ENCODE results near the gene SERPINI1.
"Not testable (repeated sequence)": the region's sequence is repeated elsewhere in the genome, so short reads cannot be mapped to it uniquely, and the experiment has no call there.

The SERPINI1 gene

DNA sequence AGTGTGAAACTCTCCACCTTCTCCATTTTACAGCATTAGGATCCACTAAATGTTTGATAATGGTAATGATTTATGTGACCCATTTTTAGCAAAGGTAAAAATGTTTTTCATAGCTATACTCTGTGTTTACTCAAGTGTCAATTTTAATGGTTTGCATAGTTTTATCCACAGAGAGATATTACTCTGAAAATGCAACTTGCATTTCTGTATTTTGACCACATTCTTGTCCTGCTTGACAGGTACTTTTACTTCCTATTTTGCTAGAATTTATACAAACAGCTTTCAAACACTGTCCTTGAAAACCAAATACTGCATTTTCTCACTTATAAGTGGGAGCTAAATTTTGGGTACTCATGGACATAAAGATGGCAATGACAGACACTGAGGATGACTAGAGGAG is 62.9 kb downstream of the SERPINI1 start:
- DNase-seq, result no peak

GRCh38 chr3:167808910-167809309 is 73.4 kb downstream of the SERPINI1 start:
- no peak for DNase-seq

DNA sequence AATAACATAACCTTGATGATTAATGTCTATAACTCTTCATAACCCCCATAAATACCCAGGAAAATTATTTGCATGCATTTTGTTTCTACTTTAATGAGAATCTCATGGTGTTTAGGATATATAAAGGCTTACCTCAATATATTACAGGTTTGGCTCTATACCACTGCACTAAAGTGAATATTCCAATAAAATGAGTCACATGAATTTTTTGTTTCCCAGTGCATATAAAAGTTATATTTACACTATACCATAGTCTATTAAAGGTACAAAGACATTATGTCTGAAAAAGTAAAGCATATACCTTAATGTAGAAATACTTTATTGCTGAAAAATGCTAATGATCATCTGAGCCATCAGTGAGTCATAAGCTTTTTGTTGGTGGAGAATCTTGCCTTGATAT is 74.7 kb downstream of the SERPINI1 start:
- no peak for DNase-seq

- no peak for DNase-seq
These were observed 75.5 kb downstream of the SERPINI1 start for GRCh38 chr3:167811031-167811430.

GRCh38 chr3:167813169-167814123 is 77.9 kb downstream of the SERPINI1 start:
- DNase-seq, result no peak

- DNase-seq, result peak; percentile 7 to 69
These were observed 79.0 kb downstream of the SERPINI1 start for GRCh38 chr3:167814441-167814951.

DNA sequence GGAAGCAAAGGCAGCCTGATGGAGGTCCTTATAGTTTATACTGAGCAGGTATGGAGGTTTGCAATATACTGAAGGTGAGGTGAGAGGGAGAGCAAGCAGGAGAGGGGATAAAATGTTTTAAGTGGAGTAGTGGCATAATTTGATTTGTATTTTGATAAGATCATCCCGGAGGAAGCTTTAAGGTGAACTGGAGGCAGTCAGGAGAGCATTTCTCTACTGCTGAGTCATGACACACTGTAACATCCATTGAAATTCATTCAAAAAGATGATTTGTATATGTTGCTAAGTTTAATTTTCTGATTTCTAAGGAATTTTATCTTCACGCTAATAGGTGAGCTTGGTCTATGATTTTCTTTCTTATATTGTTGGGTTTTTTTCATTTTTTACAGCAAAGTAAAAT is 81.4 kb downstream of the SERPINI1 start:
- DNase-seq, result no peak

DNA sequence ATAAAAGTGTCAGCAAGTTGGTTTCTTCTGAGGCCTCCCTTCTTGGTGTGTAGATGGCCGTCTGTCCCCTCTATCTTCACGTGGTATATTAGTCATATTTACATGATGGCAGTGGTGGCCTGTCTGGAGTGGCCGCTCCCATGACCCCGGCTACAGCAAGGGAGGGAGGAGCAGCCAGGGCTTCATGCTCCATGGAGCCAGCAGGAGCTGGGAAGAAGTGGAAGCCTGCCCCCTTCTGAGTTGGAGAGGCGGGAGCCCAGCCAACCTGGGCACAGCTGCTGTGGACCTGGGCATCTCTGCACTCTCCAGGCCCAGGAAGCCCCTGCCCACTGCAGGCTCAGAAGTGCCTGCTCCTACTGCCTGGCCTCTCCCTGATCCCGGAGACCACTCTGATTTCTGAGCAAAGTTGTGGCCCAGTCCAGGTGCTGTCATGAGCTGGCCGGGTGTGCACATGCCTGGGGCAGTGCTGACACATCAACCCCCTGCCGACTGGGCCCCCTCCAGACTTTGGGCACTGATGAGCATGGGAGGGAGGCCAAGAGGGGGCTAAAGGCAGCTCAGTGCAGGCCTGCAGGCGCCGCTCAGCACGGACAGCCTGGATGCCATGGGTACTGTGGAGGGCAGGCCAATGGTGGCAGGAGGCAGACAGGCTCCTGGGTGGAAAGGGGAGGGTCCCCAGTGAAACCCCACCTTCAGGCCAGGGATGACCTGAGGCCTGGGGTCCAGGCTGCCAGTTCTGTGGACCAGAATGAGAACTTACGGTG is 84.8 kb downstream of the SERPINI1 start:
- no peak for DNase-seq

GRCh38 chr3:167821248-167821805 is 85.8 kb downstream of the SERPINI1 start:
- no peak for DNase-seq

GRCh38 chr3:167823738-167824137 is 88.2 kb downstream of the SERPINI1 start:
- DNase-seq, result no peak

DNA sequence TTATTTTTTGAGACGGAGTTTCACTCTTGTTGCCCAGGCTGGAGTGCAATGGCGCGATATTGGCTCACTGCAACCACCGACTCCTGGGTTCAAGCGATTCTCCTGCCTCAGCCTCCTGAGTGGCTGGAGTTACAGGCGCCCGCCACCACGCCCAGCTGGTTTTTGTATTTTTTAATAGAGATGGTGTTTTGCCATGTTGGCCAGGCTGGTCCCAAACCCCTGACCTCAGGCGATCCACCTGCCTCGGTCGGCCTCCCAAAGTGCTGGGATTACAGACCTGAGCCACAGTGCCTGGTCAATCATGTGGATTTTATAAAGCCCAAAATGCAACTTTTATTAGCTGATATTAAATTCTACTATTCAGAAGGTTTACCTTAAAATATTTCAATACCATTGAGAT is 92.1 kb downstream of the SERPINI1 start:
- not testable (repeated sequence) for DNase-seq

- no peak for DNase-seq
These were observed 93.5 kb downstream of the SERPINI1 start for GRCh38 chr3:167829071-167829470.

DNA sequence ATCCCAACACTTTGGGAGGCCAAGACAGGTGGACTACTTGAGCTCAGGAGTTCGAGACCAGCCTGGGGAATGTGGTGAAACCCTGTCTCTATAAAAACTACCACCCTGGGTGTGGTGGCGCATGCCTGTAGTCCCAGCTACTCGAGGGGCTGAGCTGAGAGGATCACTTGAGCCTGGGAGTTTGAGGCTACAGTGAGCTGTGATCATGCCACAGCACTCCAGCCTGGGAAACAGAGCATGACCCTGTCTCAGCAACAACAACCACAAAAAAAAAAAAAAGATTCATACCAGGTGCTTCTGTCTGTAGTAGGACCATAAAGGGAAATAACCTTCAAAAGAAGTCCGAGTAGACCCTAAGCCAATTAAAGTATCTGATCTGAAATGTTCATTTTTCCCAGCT is 94.5 kb downstream of the SERPINI1 start:
- DNase-seq, result no peak

DNA sequence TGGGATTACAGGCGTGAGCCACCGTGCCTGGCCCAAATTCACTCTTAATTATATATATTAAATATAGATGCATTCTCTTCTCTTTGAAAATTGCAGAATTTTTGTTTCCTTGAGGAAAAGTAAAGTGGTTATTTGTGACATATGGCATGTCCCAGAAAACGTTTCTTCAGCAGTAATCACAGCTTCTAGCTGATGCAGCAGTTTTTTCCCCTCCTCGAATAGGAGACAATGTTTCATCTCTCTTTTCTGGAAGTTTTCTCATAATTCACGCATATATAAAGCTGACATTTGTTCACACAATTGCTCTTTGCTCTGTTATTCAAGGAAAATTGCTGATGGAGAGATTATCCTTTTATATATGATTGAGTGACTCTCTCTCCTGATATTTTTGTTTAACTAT is 99.8 kb downstream of the SERPINI1 start:
- DNase-seq, result no peak

DNA sequence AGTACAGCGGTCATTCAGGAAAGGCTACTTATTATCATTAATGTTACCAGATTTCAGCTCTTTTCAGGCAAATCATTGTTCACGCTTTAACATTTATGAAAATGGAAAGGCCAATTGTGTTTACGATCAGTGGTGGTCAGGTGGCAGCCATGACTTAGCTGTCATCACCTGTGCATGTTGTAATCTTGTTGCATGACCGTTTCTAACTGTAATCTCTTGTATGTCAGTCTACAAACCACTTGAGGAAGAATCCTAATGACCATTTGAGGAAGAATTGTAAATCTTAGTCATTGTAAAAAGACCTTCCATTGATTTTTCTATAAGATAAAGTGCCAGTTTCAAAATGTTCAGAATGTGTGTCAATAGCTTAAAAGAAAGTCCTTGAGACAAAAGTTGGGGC is 100.4 kb downstream of the SERPINI1 start:
- no peak for DNase-seq

- DNase-seq, result no peak
These were observed 101.9 kb downstream of the SERPINI1 start for GRCh38 chr3:167837466-167837865.

- DNase-seq, result no peak
These were observed 104.1 kb downstream of the SERPINI1 start for GRCh38 chr3:167839460-167840134.

DNA sequence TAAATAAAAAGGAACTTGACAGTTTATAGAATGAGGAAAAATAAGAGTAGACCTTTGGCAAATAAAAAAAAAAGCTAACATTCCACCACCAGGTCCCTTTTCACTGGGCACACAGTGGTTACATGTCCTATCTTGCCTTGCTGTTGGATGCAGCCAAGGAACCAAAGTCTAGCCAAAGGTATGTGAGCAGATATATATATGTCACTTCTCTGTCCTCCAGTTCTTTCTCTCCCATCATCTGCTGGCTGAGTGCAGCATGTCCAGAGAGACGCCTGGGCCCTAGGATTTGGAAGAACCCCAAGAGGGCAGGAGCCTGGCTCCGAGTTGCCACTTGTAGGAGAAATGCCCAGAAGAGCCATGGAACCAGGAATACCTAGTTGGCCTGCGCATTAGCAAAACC is 104.7 kb downstream of the SERPINI1 start:
- no peak for DNase-seq

GRCh38 chr3:167843481-167843880 is 108.0 kb downstream of the SERPINI1 start:
- no peak for DNase-seq

DNA sequence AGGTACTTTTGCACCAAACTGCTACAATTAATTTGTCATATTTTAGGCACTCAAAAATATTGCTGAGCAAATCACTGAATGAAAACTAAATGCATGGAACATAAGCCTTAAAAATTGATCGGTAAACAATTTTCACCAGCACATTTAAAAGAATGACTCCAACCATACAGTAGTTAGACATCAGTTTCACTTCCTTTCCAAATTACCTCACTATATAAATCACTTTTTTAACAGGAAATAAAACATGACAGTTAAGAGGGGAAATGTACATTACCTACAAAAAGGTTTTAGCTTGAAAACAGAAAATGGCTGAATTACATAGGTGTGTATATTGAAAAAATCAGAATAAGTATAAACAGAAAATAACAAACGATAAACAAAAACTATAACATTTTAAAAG is 108.4 kb downstream of the SERPINI1 start:
- DNase-seq, result no peak

DNA sequence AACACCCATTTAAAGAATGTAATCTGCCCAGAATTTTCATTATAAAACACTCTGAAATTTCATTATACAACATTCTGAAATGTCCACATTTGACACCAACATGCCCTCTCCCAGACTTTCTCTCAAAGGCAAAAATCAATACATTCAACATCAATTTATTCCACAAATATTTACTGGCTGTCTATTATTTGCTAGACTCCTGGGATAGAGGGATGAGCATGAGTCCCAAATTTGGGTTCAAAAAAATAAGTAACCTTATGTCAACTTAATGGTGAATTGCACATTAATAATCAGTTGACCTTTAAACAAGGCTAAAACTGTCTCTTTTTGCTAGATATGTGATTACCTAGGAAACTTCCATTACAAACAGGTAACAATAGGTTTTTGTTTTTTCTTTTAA is 109.0 kb downstream of the SERPINI1 start:
- DNase-seq, result no peak

DNA sequence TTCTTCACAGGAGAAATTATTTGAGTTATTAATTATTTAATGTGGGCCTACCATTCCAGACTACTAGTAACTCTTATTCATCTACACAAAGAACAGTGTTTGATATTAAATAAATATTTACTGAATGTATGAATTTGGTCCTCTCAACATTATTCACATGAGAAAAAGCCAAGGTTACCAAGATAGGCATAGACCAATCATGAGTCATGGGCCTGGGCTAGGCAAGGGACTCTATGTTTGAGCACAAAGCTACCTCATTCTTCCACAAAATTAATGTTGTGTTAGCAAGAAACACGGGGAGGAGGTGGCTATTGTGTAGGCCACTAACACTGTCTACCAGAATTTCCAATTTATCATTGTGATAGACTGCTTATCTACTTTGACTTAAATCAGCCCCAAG is 115.7 kb downstream of the SERPINI1 start:
- no peak for DNase-seq

GRCh38 chr3:167851749-167852148 is 116.2 kb downstream of the SERPINI1 start:
- DNase-seq, result no peak

Measured in cerebellar nuclear complex (tissue), 1 donor.